A549 (cell line): ENCODE measurements around the gene PAQR7.

Experiments used
- CHD2 ChIP-seq: fragments of 150-350 bp; IDR thresholded peaks from 2 replicates; pipeline ENCODE4 v1.6.1; 2014; ENCODE audit warnings: low read length; ENCODE audit not compliant: partially characterized antibody
- CTCF ChIP-seq: fragments of >200 bp; sonication (Bioruptor Twin); formaldehyde crosslinking; IDR thresholded peaks from 3 replicates; pipeline ENCODE4 v1.5.1; 2016
- EP300 ChIP-seq, 2 experiments: fragments of >200 bp; sonication (Bioruptor Twin); formaldehyde crosslinking; IDR thresholded peaks; 2 replicates in 1 of 2; 3 replicates in 1 of 2; pipeline ENCODE4 v1.6.1; 2016 to 2017
- GATA3 ChIP-seq: IDR thresholded peaks from 2 replicates; pipeline ENCODE4 v1.6.1; 2012; ENCODE audit warnings: borderline replicate concordance
- RFX5 ChIP-seq: fragments of 450-650 bp; IDR thresholded peaks from 2 replicates; pipeline ENCODE4 v1.7.1; 2014; ENCODE audit warnings: antibody characterized with exemption, mild to moderate bottlenecking, moderate library complexity

GRCh38 chr1:25922971-25923552 is 47.6 kb upstream of the PAQR7 start:
- no peak for TF ChIP-seq RFX5
- TF ChIP-seq GATA3, result no peak
- TF ChIP-seq CTCF, result no peak
- TF ChIP-seq CHD2, result no peak
- TF ChIP-seq EP300 (IDR thresholded peaks at IDR 0.05), result no peak
